HEK293T (cell line): Measurements from ENCODE around the gene KCTD6.

Source experiments
- BHLHE40 ChIP-seq: fragments of 450-650 bp; IDR thresholded peaks from 2 replicates; pipeline ENCODE4 v1.6.1; 2016; ENCODE audit warnings: mild to moderate bottlenecking, moderate library complexity, borderline replicate concordance
- ELF4 ChIP-seq: fragments of 450-650 bp; IDR thresholded peaks from 2 replicates; pipeline ENCODE4 v1.6.1; 2017; ENCODE audit warnings: antibody characterized with exemption
- FOXA1 ChIP-seq: fragments of 450-650 bp; IDR thresholded peaks from 2 replicates; pipeline ENCODE4 v1.6.1; 2016; ENCODE audit warnings: mild to moderate bottlenecking
- FOXK2 ChIP-seq: fragments of 450-650 bp; IDR thresholded peaks from 2 replicates; pipeline ENCODE4 v1.6.1; 2016; ENCODE audit warnings: mild to moderate bottlenecking
- HDGF ChIP-seq: fragments of 450-650 bp; IDR thresholded peaks from 2 replicates; pipeline ENCODE4 v1.6.1; 2017; ENCODE audit warnings: antibody characterized with exemption, borderline replicate concordance
- L3MBTL2 ChIP-seq: fragments of 450-650 bp; conservative IDR thresholded peaks from 2 replicates; pipeline ENCODE4 v1.6.1; 2016; ENCODE audit warnings: mild to moderate bottlenecking
- PKNOX1 ChIP-seq: fragments of 450-650 bp; IDR thresholded peaks from 2 replicates; pipeline ENCODE4 v1.6.1; 2016
- SP1 ChIP-seq: fragments of 450-650 bp; IDR thresholded peaks from 2 replicates; pipeline ENCODE4 v1.6.1; 2017
- SUZ12 ChIP-seq: fragments of 450-650 bp; IDR thresholded peaks from 2 replicates; pipeline ENCODE4 v1.6.1; 2016; ENCODE audit warnings: mild to moderate bottlenecking
- ZNF384 ChIP-seq: fragments of 450-650 bp; IDR thresholded peaks from 2 replicates; pipeline ENCODE4 v1.6.1; 2016

- no peak for TF ChIP-seq SUZ12
- TF ChIP-seq ELF4: no peak
- TF ChIP-seq BHLHE40: no peak
- no peak for TF ChIP-seq ZNF384
- no peak for TF ChIP-seq L3MBTL2
- TF ChIP-seq PKNOX1: no peak
- no peak for TF ChIP-seq HDGF
- TF ChIP-seq SP1: no peak
- no peak for TF ChIP-seq FOXK2
- no peak for TF ChIP-seq FOXA1
Measured at GRCh38 chr3:58466899-58467563, 24.9 kb upstream of the KCTD6 start.
